Measurements from ENCODE around the gene ERFE.

ERFE gene

GRCh38 chr2:238126338-238126737, 32.4 kb upstream of the ERFE start:
- no peak for DNase-seq (ENCODE audit: low spot score)

DNA sequence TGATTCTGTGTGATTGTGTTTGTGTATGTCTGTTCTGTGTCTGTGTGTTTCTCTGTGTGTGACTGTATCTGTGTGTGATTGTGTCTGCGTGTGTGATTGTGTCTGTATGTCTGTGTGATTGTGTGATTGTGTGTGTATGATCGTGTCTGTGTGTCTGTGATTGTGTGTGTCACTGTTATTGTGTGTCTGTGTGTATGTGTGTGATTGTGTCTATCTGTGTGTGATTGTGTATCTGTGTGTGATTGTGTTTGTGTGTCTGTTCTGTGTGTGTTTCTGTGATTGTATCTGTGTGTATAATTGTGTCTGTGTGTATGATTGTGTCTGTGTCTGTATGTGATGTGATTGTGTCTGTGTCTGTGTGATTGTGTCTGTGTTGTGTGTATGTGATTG, 32.0 kb upstream of the ERFE start:
- DNase-seq (ENCODE audit: low spot score), result no peak

- peak; percentile 66 for DNase-seq (ENCODE audit: low spot score)
These were observed 31.4 kb upstream of the ERFE start for GRCh38 chr2:238127165-238128060.

DNA sequence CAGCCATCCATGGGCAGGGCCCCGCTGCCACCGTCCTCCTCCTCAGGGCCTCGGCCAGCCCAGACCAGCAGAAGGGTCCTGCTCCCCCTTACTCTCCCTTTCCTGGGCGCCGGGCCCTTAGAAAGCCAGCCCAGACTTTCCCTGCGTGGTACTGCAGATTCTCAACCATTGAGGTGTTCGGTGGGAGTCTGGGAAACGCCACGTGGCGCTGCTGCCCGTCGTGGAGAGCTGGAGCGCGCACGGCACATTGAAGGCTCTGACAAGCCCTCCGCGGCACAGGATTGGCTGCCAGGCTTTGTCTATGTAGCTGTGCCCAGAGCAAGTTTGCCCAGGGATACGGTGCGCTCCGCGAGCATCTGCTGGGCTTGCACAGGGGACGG, 30.7 kb upstream of the ERFE start:
- DNase-seq (ENCODE audit: low spot score), result no peak

DNA sequence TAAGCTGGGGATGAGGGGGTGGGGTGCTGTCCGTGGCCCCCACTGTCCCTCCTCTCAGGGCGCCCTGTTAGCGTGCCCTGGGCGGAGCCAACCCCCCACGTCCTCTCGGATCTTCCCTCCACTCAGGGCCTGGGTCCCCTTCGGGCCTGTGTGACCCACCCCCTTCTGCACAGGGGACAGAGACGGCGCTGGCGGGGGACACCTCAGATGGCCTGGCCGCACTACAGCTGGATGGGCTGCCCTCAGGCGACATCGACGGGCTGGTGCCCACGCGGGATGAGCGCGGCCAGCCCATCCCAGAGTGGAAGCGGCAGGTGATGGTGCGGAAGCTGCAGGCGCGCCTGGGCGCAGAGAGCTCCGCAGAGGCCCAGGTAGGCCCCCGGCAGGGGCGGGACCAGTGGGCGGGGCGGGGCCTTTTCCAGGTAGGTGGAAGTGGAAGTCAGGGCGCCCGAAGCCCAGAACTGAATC, 30.2 kb upstream of the ERFE start:
- no peak for DNase-seq (ENCODE audit: low spot score)

DNA sequence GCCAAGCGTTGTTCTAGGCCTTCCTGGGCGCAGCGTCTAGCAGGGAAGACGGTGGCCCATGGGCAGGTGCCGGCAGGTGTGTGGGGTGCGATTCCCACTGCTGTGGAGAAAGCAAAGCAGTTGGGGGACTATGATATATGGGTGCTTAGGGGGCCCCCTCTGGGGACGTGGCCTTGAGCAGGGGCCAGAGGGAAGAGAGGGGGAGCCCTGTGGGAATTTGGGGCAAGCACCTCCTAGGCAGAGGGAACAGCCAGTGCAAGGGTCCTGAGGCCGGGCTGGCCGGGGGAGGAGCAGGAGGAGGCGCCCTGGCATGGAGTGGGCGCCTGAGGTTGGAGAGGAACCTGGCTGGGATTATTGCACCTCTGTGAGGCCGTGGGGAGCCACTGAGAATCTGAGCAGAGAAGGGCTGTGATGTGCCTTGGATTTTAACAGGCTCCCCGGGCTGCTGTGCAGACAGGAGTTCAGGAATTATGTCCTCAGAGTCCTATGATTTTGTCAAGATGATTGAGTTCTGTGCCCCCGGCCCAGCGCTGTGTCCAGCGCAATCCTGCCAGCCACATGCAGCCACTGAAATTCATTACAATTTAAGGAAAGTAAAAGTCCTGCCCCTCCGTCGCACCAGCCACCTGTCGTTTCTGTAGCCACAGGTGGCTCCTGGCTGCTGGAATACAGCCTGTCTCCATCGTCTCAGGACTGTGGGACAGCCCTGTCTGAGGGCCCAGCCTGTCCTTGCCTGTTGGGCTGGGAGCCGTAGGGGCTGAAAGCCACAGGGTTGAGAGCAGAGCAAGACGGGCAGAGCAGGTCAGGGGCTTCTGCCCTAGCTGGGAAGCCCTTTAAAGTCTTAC, 29.4 kb upstream of the ERFE start:
- no peak for DNase-seq (ENCODE audit: low spot score)

DNA sequence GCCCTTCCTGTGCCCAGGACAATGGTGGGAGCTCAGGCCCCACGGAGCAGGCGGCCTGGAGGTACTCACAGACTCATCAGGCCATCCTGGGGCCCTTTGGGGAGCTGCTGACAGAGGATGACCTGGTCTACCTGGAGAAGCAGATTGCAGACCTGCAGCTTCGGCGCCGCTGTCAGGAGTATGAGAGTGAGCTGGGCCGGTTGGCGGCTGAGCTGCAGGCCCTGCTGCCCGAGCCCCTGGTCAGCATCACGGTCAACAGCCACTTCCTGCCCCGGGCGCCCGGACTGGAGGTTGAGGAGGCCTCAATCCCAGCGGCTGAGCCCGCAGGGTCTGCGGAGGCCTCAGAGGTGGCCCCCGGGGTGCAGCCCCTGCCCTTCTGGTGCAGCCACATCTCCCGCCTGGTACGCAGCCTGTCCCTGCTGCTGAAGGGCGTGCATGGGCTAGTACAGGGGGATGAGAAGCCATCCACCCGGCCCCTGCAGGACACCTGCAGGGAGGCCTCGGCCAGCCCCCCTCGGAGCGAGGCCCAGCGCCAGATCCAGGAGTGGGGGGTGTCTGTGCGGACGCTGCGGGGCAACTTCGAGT, 28.6 kb upstream of the ERFE start:
- DNase-seq (ENCODE audit: low spot score), result no peak

- no peak for DNase-seq (ENCODE audit: low spot score)
These were observed 27.8 kb upstream of the ERFE start for GRCh38 chr2:238130696-238131628.

- no peak for DNase-seq (ENCODE audit: low spot score)
These were observed 26.9 kb upstream of the ERFE start for GRCh38 chr2:238131761-238132462.

DNA sequence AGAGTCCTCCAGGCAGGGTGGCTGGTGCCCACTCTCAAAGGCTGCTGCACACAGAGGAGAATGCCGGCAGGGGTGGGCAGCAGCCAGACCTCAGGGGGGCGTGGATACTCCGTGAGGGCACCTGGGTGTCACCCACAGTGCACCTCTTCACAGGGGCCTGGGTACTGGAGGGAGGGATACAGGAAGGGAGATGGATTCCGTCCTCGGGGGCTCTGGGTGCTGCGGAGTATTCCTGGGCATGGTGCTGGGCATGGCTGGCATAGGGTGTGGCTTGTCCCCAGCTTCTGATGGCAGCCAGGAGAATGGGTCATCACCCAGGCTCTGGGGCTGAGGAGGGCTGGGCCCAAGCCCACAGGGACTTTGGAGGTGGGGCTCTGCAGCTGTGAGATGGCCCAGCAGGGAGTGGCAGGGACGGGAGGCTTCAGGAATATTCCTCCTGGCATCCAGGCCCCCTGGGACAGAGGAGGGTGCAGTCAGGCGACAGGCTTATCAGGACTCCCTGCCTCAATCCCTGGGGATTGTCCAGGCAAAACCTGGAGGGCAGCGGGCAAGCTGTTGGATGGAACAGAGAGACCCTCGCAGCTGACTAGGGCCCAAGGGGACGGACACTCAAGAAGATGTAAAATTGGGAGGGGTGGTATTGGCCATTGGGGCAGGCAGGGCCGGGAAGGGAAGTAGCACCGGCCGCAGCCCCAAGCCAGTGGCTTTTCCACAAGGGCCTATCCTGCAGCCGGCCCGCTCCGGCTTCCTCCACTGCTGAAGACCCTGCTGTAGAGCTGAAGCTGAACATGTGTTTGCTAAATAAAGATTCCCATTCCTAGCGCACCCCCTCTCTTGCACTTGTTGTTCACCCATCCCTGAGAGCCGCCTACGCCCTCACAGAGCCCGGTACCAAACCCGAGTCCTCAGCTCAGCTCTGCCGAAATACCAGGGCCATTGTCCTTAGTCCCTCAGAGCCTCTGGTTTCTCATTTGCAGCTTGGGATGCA, 26.0 kb upstream of the ERFE start:
- no peak for DNase-seq (ENCODE audit: low spot score)

GRCh38 chr2:238133499-238134392, 25.0 kb upstream of the ERFE start:
- peak; percentile 64 for DNase-seq (ENCODE audit: low spot score)

GRCh38 chr2:238134393-238134785, 24.4 kb upstream of the ERFE start:
- no peak for DNase-seq (ENCODE audit: low spot score)

GRCh38 chr2:238135601-238136150, 23.1 kb upstream of the ERFE start:
- no peak for DNase-seq (ENCODE audit: low spot score)

GRCh38 chr2:238136820-238137537, 21.8 kb upstream of the ERFE start:
- peak; percentile 79 for DNase-seq (ENCODE audit: low spot score)

DNA sequence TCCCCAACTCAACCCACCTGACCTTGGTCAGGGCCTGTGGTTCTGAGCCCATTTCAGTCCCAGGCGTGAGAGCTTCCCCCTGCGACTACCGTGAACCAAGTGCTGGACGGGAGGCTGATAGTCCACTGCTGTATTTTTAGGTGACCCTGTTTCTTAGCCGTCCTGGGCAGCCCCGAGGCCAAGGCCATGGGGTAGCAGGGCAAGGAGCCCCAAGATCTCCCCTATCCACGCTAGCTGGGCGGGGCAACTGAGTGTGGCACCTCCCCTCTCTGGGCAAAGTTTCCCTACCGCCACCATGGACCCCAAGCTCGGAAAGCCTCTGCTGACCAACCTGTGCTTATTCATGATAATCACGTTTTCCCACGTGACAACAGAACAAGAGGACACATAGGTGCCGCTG, 20.9 kb upstream of the ERFE start:
- DNase-seq (ENCODE audit: low spot score), result no peak

DNA sequence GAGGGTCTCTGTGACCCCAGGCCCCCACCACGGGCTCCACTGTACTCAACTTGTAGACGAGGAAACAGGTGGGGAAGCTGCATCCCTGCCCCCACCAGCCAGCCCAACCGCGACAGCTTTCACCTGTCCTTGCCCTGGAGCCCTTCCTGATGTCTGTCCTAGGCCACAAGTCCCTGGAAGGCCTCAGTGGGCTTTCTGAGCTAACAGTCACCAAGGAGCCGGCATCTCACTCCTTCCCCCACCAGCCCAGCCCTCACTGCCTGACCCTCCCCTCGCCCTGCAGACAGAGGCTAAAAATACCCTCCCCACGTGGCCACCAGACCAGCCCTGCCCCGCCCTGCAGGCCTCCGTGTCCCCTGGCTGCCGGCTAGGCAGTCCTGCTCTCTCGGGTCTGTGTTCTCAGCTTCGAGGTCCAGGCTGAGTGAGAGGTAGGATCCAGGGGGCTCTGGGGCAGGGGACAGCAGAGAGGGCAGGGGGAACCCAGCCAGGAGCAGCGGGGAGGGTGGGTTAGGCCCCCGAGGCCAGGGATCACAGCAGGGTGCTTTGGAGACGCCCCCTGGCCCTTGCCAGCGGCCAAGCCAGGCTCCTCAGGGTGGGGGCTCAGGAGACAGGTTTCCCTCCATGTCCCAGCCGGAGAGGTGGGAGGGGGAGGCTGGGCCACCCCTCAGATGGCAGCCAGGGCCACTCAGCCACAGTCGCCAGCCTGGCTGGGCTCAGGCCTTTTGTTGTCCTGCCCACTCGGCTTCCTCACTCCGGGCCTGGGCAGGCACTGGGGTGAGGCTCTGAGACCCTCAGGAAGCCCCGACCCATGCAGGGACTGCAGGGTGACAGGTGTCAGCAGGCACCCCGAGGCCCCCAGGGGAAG, 20.2 kb upstream of the ERFE start, which contains the start of gene KLHL30:
KLHL30 (plus strand) TSS at position 338 of the 865 bp plus-strand sequence. CDS start 2,087 bp downstream, outside the sequence.
- DNase-seq (ENCODE audit: low spot score), result no peak

Data from HuH-7 (cell line).